ENCODE data around the gene GET4. TPM values are rescaled to one million over a fixed set of nuclear protein-coding genes. Genes with fewer than 3 reads are reported as not detected.

GET4 gene, protein sequence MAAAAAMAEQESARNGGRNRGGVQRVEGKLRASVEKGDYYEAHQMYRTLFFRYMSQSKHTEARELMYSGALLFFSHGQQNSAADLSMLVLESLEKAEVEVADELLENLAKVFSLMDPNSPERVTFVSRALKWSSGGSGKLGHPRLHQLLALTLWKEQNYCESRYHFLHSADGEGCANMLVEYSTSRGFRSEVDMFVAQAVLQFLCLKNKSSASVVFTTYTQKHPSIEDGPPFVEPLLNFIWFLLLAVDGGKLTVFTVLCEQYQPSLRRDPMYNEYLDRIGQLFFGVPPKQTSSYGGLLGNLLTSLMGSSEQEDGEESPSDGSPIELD
- total RNA-seq, result 44.5 and 52.1 TPM in 2 replicates

DNA sequence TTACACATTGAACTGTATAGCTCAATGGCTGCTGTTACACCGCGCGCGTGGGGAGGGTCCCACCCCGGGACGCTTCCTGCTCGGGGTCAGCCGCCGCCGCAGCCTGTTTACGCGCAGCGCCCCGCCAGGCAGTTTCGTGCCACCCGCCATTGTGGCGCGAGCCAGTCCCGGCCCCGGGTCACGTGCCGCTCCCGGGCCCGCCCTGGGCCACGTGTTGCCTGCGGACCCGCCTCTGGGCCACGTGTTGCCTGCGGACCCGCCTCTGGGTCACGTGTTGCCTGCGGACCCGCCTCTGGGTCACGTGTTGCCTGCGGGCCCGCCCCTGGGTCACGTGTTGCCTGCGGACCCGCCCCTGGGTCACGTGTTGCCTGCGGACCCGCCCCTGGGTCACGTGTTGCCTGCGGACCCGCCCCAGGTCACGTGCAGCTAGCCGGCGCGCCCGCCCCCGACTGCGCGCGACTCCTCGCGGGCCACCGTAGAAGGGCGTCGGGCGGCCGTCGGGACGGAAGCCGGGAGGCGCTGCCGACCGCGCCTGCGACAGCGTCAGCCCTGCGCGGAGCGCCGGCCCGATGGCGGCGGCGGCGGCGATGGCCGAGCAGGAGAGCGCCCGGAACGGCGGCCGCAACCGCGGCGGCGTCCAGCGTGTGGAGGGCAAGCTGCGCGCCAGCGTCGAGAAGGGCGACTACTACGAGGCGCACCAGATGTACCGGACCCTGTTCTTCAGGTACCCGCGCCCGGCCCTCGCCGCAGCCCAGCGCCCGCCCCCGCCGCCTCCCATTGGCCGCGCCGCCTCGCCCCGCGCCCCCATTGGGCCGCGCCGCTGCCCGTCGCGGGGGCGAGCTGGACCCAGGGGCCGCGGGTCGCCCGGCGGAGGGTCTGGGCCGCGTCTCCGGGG lies at the start of gene GET4:
TSS of gene GET4 (plus strand) at position 478 of the 895 bp plus-strand sequence. CDS start at position 570, 92 bp downstream.
- TF ChIP-seq, protein P1, sequence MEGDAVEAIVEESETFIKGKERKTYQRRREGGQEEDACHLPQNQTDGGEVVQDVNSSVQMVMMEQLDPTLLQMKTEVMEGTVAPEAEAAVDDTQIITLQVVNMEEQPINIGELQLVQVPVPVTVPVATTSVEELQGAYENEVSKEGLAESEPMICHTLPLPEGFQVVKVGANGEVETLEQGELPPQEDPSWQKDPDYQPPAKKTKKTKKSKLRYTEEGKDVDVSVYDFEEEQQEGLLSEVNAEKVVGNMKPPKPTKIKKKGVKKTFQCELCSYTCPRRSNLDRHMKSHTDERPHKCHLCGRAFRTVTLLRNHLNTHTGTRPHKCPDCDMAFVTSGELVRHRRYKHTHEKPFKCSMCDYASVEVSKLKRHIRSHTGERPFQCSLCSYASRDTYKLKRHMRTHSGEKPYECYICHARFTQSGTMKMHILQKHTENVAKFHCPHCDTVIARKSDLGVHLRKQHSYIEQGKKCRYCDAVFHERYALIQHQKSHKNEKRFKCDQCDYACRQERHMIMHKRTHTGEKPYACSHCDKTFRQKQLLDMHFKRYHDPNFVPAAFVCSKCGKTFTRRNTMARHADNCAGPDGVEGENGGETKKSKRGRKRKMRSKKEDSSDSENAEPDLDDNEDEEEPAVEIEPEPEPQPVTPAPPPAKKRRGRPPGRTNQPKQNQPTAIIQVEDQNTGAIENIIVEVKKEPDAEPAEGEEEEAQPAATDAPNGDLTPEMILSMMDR (IDR thresholded peaks at IDR 0.05; ENCODE audit: insufficient read depth, low read length, severe bottlenecking), result peak; percentile 32
- H3K27me3 ChIP-seq (ENCODE audit: control insufficient read depth, insufficient read depth, low read length), result no peaks in the 10 kb centered on the region
- H3K36me3 ChIP-seq (ENCODE audit: control insufficient read depth, insufficient read depth, low read length), result peaks cover 17% of the 10 kb centered on the region
- H3K4me3 ChIP-seq (ENCODE audit: low read depth, low read length), result peak within 1 kb of the TSS; percentile 92
- DNase-seq (ENCODE audit: low read depth) (peak; percentile 73), FAIRE-seq (no peak)

DNA sequence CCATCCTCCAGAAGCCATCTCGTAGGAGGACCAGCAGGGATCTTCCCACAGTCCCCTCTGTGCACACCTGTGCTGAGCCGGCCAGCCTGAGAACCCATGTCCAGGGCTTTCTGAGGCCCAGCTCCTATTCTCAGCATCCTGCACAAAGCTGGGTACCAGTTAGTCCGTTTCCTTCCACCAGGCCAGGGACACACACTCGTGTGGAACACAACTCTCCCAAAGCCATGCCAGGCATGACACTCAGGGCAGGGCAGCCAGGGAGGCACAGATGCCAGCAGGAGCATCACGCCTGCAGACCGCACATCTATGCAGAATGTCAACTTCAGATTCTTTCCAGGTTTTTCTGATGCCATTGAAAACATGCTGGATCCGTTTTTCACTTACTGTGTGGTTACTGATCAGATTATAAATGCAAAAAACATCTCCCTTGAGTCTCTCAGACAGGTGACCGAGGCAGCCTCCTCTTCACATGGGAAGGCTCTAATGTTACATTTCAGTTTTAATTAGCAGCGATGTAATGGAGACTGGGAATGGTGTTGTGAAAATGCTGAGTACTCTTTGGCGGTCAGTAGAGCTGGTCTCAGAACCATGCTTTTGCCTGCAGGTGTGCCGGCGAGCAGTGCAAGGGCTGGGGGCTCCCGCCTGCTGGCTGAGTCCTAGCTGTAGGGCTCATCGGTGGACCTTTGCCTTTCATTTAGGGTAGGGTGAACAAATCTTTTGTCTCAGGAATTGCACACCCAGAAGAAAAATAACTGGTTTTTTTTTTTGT lies 47.4 kb upstream of the GET4 start:
- Histone ChIP-seq H3K36me3 (ENCODE audit: control insufficient read depth, insufficient read depth, low read length) (peaks cover 8% of the 10 kb centered on the region), H3K27me3 (ENCODE audit: control insufficient read depth, insufficient read depth, low read length) (no peaks in the 10 kb centered on the region), H3K4me3 (ENCODE audit: low read depth, low read length) (no peak overlapping the region)
- no peak for DNase-seq (ENCODE audit: low read depth)
- no peak for FAIRE-seq
- TF ChIP-seq, protein P1 (IDR thresholded peaks at IDR 0.05; ENCODE audit: insufficient read depth, low read length, severe bottlenecking), result no peak

DNA sequence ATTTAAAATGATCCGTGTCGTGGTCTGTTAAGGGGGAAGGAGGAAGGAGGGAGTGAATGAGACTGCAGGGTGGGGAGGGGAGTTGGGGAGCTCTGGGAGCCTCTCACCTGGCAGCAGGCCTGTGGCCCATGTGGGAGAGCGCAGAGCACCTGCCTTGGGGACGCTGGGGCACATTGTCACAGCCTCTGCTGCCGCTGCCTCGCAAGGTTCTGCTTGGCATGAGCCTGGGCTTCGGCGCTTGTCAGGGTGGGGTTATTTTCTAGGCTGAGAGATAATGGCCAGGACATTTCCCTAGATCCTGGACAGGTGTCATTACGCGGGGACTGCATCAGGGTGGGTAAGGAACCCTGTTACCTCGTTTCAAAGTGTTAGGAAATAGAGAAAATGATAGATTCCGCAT lies 46.3 kb upstream of the GET4 start:
- no peak for FAIRE-seq
- H3K36me3 ChIP-seq (ENCODE audit: control insufficient read depth, insufficient read depth, low read length), result peaks cover 8% of the 10 kb centered on the region
- no peaks in the 10 kb centered on the region for H3K27me3 ChIP-seq (ENCODE audit: control insufficient read depth, insufficient read depth, low read length)
- TF ChIP-seq, protein P1 (IDR thresholded peaks at IDR 0.05; ENCODE audit: insufficient read depth, low read length, severe bottlenecking), result no peak
- no peak overlapping the region for H3K4me3 ChIP-seq (ENCODE audit: low read depth, low read length)
- DNase-seq (ENCODE audit: low read depth), result no peak

DNA sequence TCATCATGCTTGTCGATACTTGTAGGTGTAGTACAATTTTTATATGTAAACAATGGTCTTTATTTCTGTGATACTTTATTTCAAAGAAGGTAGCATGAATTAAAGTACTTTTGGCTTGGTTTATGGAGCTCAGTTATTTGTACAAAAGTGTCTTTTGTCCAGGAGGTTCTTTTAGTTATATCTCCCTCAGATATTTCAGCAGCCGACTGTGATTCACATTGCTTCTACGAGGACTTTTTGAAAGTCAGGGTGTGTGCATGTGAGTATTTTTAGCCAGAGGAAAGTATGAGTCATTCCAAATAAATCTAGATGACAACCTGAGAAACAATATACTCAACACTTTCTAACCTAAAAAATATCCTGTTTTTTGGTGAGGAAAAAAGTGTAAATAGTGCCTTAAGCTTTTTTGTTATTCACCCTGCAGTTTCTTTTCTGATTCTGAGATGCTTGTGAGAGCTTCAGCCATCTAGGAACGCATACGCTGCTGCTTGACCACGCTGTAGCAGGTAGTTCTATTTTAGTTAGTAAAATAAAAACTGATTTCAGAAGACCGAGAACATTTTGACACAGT lies 44.7 kb upstream of the GET4 start:
- TF ChIP-seq, protein P1 (IDR thresholded peaks at IDR 0.05; ENCODE audit: insufficient read depth, low read length, severe bottlenecking), result no peak
- peaks cover 4% of the 10 kb centered on the region for H3K36me3 ChIP-seq (ENCODE audit: control insufficient read depth, insufficient read depth, low read length)
- H3K4me3 ChIP-seq (ENCODE audit: low read depth, low read length), result no peak overlapping the region
- H3K27me3 ChIP-seq (ENCODE audit: control insufficient read depth, insufficient read depth, low read length), result no peaks in the 10 kb centered on the region
- no peak for FAIRE-seq
- peak; percentile 96 for DNase-seq (ENCODE audit: low read depth)

DNA sequence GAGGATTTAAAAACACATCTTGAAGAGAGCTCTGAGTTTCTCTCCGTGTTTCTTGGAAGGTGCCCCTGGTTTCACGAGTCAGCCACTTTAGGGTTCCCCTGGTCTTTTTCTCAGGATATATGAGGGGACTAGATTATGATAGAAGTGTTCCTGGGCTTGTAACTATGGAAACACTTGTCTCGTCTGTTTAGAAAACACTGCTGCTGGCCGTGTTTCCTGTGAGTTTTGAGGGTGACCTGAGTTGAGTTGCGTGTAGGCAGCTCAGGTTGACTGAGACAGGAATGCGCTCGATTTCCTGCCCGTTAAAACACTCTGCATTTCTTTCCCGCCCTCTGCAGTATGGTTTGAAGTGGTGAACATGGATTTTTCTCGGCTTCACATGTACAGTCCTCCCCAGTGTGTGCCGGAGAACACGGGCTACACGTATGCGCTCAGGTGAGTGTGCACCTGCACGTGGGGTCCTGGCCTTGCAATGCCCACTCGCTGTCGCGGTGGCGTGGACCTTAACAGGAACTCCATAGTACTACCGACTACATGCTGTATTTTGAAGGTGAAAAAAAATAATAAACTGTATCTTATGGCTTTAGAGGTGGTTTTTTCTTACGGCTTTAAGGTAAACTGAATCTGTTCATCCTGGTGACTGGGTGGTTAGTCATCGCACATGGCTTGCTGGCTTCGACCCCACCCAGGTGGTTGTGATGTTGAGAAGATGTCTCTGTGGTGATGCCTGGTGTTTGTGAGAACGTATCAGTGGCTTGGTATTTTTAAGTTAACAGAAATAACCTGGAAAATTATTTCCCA lies 44.0 kb upstream of the GET4 start, which contains the start of gene SUN1:
TSS of gene SUN1 (plus strand) at position 310 of the 801 bp plus-strand sequence. CDS start at position 359, 49 bp downstream.
- TF ChIP-seq, protein P1 (IDR thresholded peaks at IDR 0.05; ENCODE audit: insufficient read depth, low read length, severe bottlenecking), result no peak
- H3K27me3 ChIP-seq (ENCODE audit: control insufficient read depth, insufficient read depth, low read length), result no peaks in the 10 kb centered on the region
- FAIRE-seq (peak; percentile 18), DNase-seq (ENCODE audit: low read depth) (peak; percentile 98)
- no peak within 1 kb of the TSS for H3K4me3 ChIP-seq (ENCODE audit: low read depth, low read length)
- H3K36me3 ChIP-seq (ENCODE audit: control insufficient read depth, insufficient read depth, low read length), result peaks cover 6% of the 10 kb centered on the region
